Stomach (tissue), 9 donors: ENCODE results near the gene DTD1. TPM values are rescaled to one million over a fixed set of nuclear protein-coding genes. Genes with fewer than 3 reads are reported as not detected.
"Not testable (repeated sequence)": the region's sequence is repeated elsewhere in the genome, so short reads cannot be mapped to it uniquely, and the experiment has no call there.

Experiments used
- DNase-seq, 2 donors: peaks; one replicate each; pipeline versions ENCODE4 v3.0.0 to v3.0.0-alpha.2; 2013 to 2019
- H3K27ac ChIP-seq, 5 donors: fragments of 200-600 bp in 4 of 5; sonication (generic) in 4 of 5; one replicate each; pipeline ENCODE4 v1.5.1; 2013 to 2019; ENCODE audit warnings: mild to moderate bottlenecking in 1 of 5, moderate library complexity in 1 of 5
- H3K27me3 ChIP-seq, 3 donors: fragments of 200-600 bp; sonication (generic); one replicate each; pipeline ENCODE4 v1.5.1; 2017 to 2019; ENCODE audit warnings: mixed run types in 1 of 3
- H3K36me3 ChIP-seq, 4 donors: fragments of 200-600 bp; sonication (generic); 1 replicate in 3 of 4; 2 replicates in 1 of 4; pipeline ENCODE4 v1.5.1; 2016 to 2019
- H3K4me1 ChIP-seq, 4 donors: fragments of 200-600 bp; sonication (generic); one replicate each; pipeline ENCODE4 v1.5.1; 2016 to 2019
- H3K4me3 ChIP-seq, 4 donors: fragments of 200-600 bp; sonication (generic) in 3 of 4; one replicate each; pipeline ENCODE4 v1.5.1; 2016 to 2019; ENCODE audit warnings: mild to moderate bottlenecking in 1 of 4
- H3K9me3 ChIP-seq, 4 donors: fragments of 200-600 bp; sonication (generic); one replicate each; pipeline ENCODE4 v1.5.1; 2016 to 2019
- EP300 ChIP-seq: sonication (generic); formaldehyde crosslinking; IDR thresholded peaks from one replicate; pipeline ENCODE4 v1.6.1; 2017; ENCODE audit warnings: antibody characterized with exemption
- POLR2A ChIP-seq, 4 donors: fragments of 450-650 bp; IDR thresholded peaks; one replicate each; pipeline ENCODE4 v1.6.1; 2016; ENCODE audit warnings: antibody characterized with exemption in 4 of 4, control low read depth in 2 of 4, mild to moderate bottlenecking in 1 of 4, moderate library complexity in 1 of 4
- POLR2AphosphoS5 ChIP-seq, 3 donors: sonication (generic); formaldehyde crosslinking; IDR thresholded peaks; one replicate each; pipeline ENCODE4 v1.6.1; 2016; ENCODE audit warnings: antibody characterized with exemption in 3 of 3
- WGBS, 5 donors: extraction: QIAGEN DNeasy Blood & Tissue Kit in 3 of 5; methylation state at CpG; one replicate each; pipeline versions ENCODE4 v1.1.5 to v1.1.7; 2013 to 2018; 5-methylcytosine and 5-hydroxymethylcytosine counted together
- intact Hi-C: fragments of 100-400 bp; cut with DNase I; formaldehyde crosslinking; loops from one replicate; pipeline ENCODE4 v1.15.1; 2023; ENCODE audit warnings: low total_unique reads
- polyA plus RNA-seq, 3 donors: library from polyadenylated mRNA; stranded (reverse); fragments of 200-250 nt; gene quantifications; one replicate each; pipeline ENCODE4 v1.2.3, GENCODE V29; 2013
- total RNA-seq, 5 donors: library from RNA; depleted of rRNA; stranded (reverse); fragments of >200 nt; gene quantifications; one replicate each; pipeline versions ENCODE4 v1.1.0 to v1.2.3, GENCODE V29; 2014 to 2016
- TF ChIP-seq, protein P1 (sequence below), 7 experiments: fragments of 450-650 bp in 4 of 7; fragments of 200-600 bp in 3 of 7; sonication (generic) in 3 of 7; IDR thresholded peaks; one replicate each; pipeline ENCODE4 v1.5.1; 2016 to 2019; ENCODE audit warnings: antibody characterized with exemption in 7 of 7, control low read depth in 2 of 7, mild to moderate bottlenecking in 1 of 7
- donor health status: healthy with polysubstance abuse.
- donor health status: Bipolar disorder and iron deficiency.
- donor health status: healthy.

Gene DTD1
- total and polyA plus RNA-seq, 8 donors, result 4.5 to 30.4 (median 15.7) TPM; not detected in 1

DNA sequence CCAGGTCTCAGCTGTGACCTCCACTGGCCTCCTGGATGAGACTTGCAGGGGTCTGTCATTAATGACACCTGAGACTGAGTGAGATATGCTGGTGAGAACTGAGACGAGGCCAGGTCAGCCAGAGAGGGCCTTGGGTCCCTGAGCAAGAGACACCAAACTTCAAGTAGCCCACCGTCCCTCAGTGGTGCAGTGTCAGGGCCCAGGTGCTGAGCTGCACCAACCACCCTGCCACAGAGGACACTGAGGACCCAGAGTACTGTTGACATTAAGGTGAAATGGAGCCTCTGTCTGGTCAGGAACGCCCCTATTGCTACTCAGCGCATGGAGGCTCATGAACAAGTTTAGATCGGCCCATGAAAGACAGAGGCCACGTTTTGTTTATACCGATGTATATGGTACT is 161.7 kb downstream of the DTD1 start:
- Histone ChIP-seq H3K9me3 (no peaks in the 10 kb centered on the region), H3K36me3 (peaks cover 0 to 29% (median 17%) of the 10 kb centered on the region in 4 donors), H3K4me1 (no peaks in the 10 kb centered on the region), H3K4me3 (no peak overlapping the region), H3K27ac (no peak overlapping the region), H3K27me3 (no peaks in the 10 kb centered on the region)
- 92 to 97% (median 94%) methylated on average over 7 of the region's 7 CpGs for WGBS, 5 donors
- intact Hi-C loops, result no loop called here
- DNase-seq, result no peak
- TF ChIP-seq EP300 (no peak), POLR2A (IDR thresholded peaks at IDR 0.05) (no peak)
- TF ChIP-seq, protein P1, sequence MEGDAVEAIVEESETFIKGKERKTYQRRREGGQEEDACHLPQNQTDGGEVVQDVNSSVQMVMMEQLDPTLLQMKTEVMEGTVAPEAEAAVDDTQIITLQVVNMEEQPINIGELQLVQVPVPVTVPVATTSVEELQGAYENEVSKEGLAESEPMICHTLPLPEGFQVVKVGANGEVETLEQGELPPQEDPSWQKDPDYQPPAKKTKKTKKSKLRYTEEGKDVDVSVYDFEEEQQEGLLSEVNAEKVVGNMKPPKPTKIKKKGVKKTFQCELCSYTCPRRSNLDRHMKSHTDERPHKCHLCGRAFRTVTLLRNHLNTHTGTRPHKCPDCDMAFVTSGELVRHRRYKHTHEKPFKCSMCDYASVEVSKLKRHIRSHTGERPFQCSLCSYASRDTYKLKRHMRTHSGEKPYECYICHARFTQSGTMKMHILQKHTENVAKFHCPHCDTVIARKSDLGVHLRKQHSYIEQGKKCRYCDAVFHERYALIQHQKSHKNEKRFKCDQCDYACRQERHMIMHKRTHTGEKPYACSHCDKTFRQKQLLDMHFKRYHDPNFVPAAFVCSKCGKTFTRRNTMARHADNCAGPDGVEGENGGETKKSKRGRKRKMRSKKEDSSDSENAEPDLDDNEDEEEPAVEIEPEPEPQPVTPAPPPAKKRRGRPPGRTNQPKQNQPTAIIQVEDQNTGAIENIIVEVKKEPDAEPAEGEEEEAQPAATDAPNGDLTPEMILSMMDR (IDR thresholded peaks at IDR 0.05), result no peak

DNA sequence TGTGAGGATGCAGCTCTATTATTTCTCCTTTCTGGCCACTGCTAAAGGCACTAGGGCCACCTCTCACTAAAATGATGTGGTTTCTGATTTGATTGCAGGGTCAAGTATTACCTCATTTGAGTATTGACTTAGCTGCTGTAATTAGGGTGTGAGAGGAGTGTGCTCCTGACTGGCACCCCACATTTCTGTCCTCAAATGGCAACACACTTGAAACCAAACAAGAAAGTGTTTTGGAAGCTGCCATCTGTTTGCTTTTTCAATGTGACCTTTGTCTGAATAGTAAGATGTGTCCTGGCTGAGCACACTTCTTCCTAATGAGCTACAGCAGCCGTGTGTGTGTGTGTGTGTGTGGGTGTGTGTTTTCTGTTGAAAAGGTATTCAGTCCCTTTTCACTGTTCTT is 162.9 kb downstream of the DTD1 start:
- WGBS, 5 donors, result 19 to 50% (median 33%) methylated on average over 1 of the region's 1 CpG
- H3K27me3 ChIP-seq, result no peaks in the 10 kb centered on the region
- TF ChIP-seq EP300, result no peak
- TF ChIP-seq, protein P1 (IDR thresholded peaks at IDR 0.05), result no peak
- TF ChIP-seq POLR2A (IDR thresholded peaks at IDR 0.05), result no peak
- H3K4me3 ChIP-seq, result no peak overlapping the region
- H3K27ac ChIP-seq, result no peak overlapping the region
- DNase-seq, result no peak
- intact Hi-C loops, result no loop called here
- peaks cover 0 to 17% (median 6%) of the 10 kb centered on the region in 4 donors for H3K36me3 ChIP-seq
- H3K4me1 ChIP-seq, result no peaks in the 10 kb centered on the region
- no peaks in the 10 kb centered on the region for H3K9me3 ChIP-seq

GRCh38 chr20:18754030-18754652 is 166.3 kb downstream of the DTD1 start:
- no peaks in the 10 kb centered on the region for H3K36me3 ChIP-seq
- H3K4me1 ChIP-seq, result no peaks in the 10 kb centered on the region
- DNase-seq, result no peak
- H3K4me3 ChIP-seq, result no peak overlapping the region
- 58 to 65% (median 61%) methylated on average over 5 of the region's 5 CpGs for WGBS, 5 donors
- no peak overlapping the region for H3K27ac ChIP-seq
- H3K9me3 ChIP-seq, result no peaks in the 10 kb centered on the region
- TF ChIP-seq POLR2A (IDR thresholded peaks at IDR 0.05) (no peak), EP300 (no peak), POLR2AphosphoS5 (IDR thresholded peaks at IDR 0.05) (no peak)
- TF ChIP-seq, protein P1 (IDR thresholded peaks at IDR 0.05), result no peak
- no peaks in the 10 kb centered on the region for H3K27me3 ChIP-seq
- intact Hi-C loops, result no loop called here

- 86 to 94% (median 91%) methylated on average over 3 of the region's 3 CpGs for WGBS, 5 donors
- no peaks in the 10 kb centered on the region for H3K4me1 ChIP-seq
- H3K27me3 ChIP-seq, result no peaks in the 10 kb centered on the region
- H3K9me3 ChIP-seq, result no peaks in the 10 kb centered on the region
- TF ChIP-seq POLR2A (IDR thresholded peaks at IDR 0.05), result no peak
- no peak for TF ChIP-seq POLR2AphosphoS5 (IDR thresholded peaks at IDR 0.05)
- TF ChIP-seq, protein P1 (IDR thresholded peaks at IDR 0.05), result no peak
- TF ChIP-seq EP300, result no peak
- no peak overlapping the region for H3K4me3 ChIP-seq
- no peaks in the 10 kb centered on the region for H3K36me3 ChIP-seq
- no peak for DNase-seq
- H3K27ac ChIP-seq, result no peak overlapping the region
- intact Hi-C loops, result no loop called here
Measured at GRCh38 chr20:18754653-18755045, 166.8 kb downstream of the DTD1 start.

- DNase-seq, H3K27ac ChIP-seq, H3K4me1 ChIP-seq, intact Hi-C loops, H3K4me3 ChIP-seq, H3K9me3 ChIP-seq, H3K27me3 ChIP-seq: not testable (repeated sequence)
- 90 to 97% (median 95%) methylated on average over 15 to 19 of the region's 19 CpGs for WGBS, 5 donors
- peaks cover 7 to 17% (median 13%) of the 10 kb centered on the region in 4 donors for H3K36me3 ChIP-seq
Measured at GRCh38 chr20:18760852-18761251, 173.0 kb downstream of the DTD1 start.
